ENCODE results near the gene KIF23.

The KIF23 gene

GRCh38 chr15:69497667-69498066, 83.5 kb downstream of the KIF23 start:
- DNase-seq = no peak

All from hematopoietic multipotent progenitor cell treated with erythropoietin and hydrocortisone succinate and interleukin-3 and kit ligand, for 8 days (in vitro differentiated cells).